ENCODE data around the gene HAUS8. TPM values are rescaled to one million over a fixed set of nuclear protein-coding genes. Genes with fewer than 3 reads are reported as not detected.

HAUS8 gene
- total and polyA plus RNA-seq, 9 of the 15 experiments (the other 6 are each of a cell fraction or from before 2014, with no cell fraction given): 20.5 to 53.2 (median 36.0) TPM

- TF ChIP-seq TSC22D4 (tag; IDR thresholded peaks at IDR 0.05): no peak
- TF ChIP-seq RNF219 (CRISPR knock-in tag; IDR thresholded peaks at IDR 0.05): no peak
- TF ChIP-seq ZNF263 (CRISPR knock-in tag; IDR thresholded peaks at IDR 0.05; ENCODE audit: borderline replicate concordance): peak; percentile 48; the same call in 1 of the 2 replicates
- TF ChIP-seq RBM25 (IDR thresholded peaks at IDR 0.05; ENCODE audit: low read depth, low read length, severe bottlenecking): no peak
- no peak for TF ChIP-seq ARID2 (IDR thresholded peaks at IDR 0.05)
- no peak for TF ChIP-seq ZNF280A (IDR thresholded peaks at IDR 0.05; ENCODE audit: low read depth, partially characterized antibody)
- TF ChIP-seq NR2C2 (CRISPR knock-in tag; IDR thresholded peaks at IDR 0.05): no peak
- TF ChIP-seq NR2C2 (tag; IDR thresholded peaks at IDR 0.05): no peak
- no peak for TF ChIP-seq TFAM (CRISPR knock-in tag; conservative IDR thresholded peaks at IDR 0.05)
- TF ChIP-seq KLF10 (CRISPR knock-in tag; IDR thresholded peaks at IDR 0.05): no peak
- no peak for TF ChIP-seq SNIP1 (IDR thresholded peaks at IDR 0.05; ENCODE audit: low read depth)
- no peak for TF ChIP-seq ZNF766 (CRISPR knock-in tag; conservative IDR thresholded peaks at IDR 0.05)
- peak; percentile 84 for TF ChIP-seq KDM5B (IDR thresholded peaks at IDR 0.05; ENCODE audit: insufficient replicate concordance, low read depth, low read length)
- peak; percentile 84 for TF ChIP-seq XRCC5 (IDR thresholded peaks at IDR 0.05; ENCODE audit: low read depth, low read length)
- TF ChIP-seq MEIS2 (IDR thresholded peaks at IDR 0.05; ENCODE audit: partially characterized antibody): peak; percentile 82
- TF ChIP-seq ZNF512 (tag; IDR thresholded peaks at IDR 0.05): no peak
- TF ChIP-seq KDM4B (IDR thresholded peaks at IDR 0.05; ENCODE audit: borderline replicate concordance in 2 of 2, low read depth in 1 of 2): peak in 1 of 2 experiments; percentile 80; a peak in 1 of 4 replicates
- no peak; the same call in 1 of the 2 replicates for TF ChIP-seq SOX6 (IDR thresholded peaks at IDR 0.05)
- TF ChIP-seq CBX8 (IDR thresholded peaks at IDR 0.05; ENCODE audit: borderline replicate concordance, extremely low read depth, low read depth, low read length, poor library complexity, severe bottlenecking): no peak
- TF ChIP-seq E2F3 (CRISPR knock-in tag; IDR thresholded peaks at IDR 0.05): peak; percentile 96
- TF ChIP-seq ZNF507 (tag; conservative IDR thresholded peaks at IDR 0.05): no peak
Observed at GRCh38 chr19:17075035-17075863, at the start of gene HAUS8, which contains the start of gene MYO9B (continued).
